CD14-positive monocyte (primary cell): ENCODE data around the gene COA6. TPM values are rescaled to one million over a fixed set of nuclear protein-coding genes. Genes with fewer than 3 reads are reported as not detected.

Source experiments
- DNase-seq, 3 donors: peaks; one replicate each; pipeline ENCODE4 v3.0.0-alpha.2; 2011 to 2022
- H2AFZ ChIP-seq: 2 replicates; pipeline ENCODE4 v1.6.0; 2012; ENCODE audit warnings: mild to moderate bottlenecking, low read depth, low read length, inconsistent platforms; ENCODE audit not compliant: insufficient read depth, poor library complexity, severe bottlenecking
- H3K27ac ChIP-seq, 2 donors: 1 replicate in 1 of 2; 2 replicates in 1 of 2; pipeline ENCODE4 v1.5.1; 2012 to 2013; ENCODE audit warnings: low read length in 2 of 2, control low read depth in 1 of 2, inconsistent platforms in 1 of 2, low read depth in 1 of 2, mild to moderate bottlenecking in 1 of 2
- H3K27me3 ChIP-seq, 2 donors: one replicate each; pipeline versions ENCODE4 v1.6.0 to v1.6.1; 2011 to 2013; ENCODE audit warnings: low read length in 2 of 2; ENCODE audit not compliant: control insufficient read depth in 2 of 2, insufficient read depth in 2 of 2
- H3K36me3 ChIP-seq, 2 donors: replicated peaks in 1 of 2; 1 replicate in 1 of 2; 2 replicates in 1 of 2; pipeline versions ENCODE4 v1.5.1 to v1.6.1; 2012 to 2013; ENCODE audit warnings: low read length in 2 of 2, control low read depth in 1 of 2, inconsistent platforms in 1 of 2, mild to moderate bottlenecking in 1 of 2; ENCODE audit not compliant: insufficient read depth in 2 of 2, control insufficient read depth in 1 of 2
- H3K4me1 ChIP-seq, 2 donors: 1 replicate in 1 of 2; 2 replicates in 1 of 2; pipeline versions ENCODE4 v1.5.1 to v1.6.1; 2012 to 2013; ENCODE audit warnings: low read length in 2 of 2, control low read depth in 1 of 2, inconsistent platforms in 1 of 2, mild to moderate bottlenecking in 1 of 2, moderate library complexity in 1 of 2; ENCODE audit not compliant: insufficient read depth in 2 of 2, control insufficient read depth in 1 of 2
- H3K4me2 ChIP-seq: replicated peaks from 2 replicates; pipeline ENCODE3; 2012; ENCODE audit warnings: low read length, moderate library complexity, mild to moderate bottlenecking; ENCODE audit not compliant: poor library complexity, severe bottlenecking; ENCODE audit errors: extremely low read depth
- H3K4me3 ChIP-seq, 3 experiments: fragments of 200-600 bp in 1 of 3; sonication (generic) in 1 of 3; replicated peaks in 1 of 3; 1 replicate in 2 of 3; 2 replicates in 1 of 3; pipeline ENCODE4 v1.5.1; 2011 to 2013; ENCODE audit warnings: low read length in 3 of 3, mild to moderate bottlenecking in 3 of 3, control low read depth in 2 of 3, low read depth in 2 of 3, inconsistent platforms in 1 of 3, moderate library complexity in 1 of 3
- H3K79me2 ChIP-seq: 2 replicates; pipeline ENCODE4 v1.6.0; 2012; ENCODE audit warnings: mild to moderate bottlenecking, control low read depth, inconsistent platforms, low read length, moderate library complexity; ENCODE audit not compliant: insufficient read depth
- H3K9ac ChIP-seq: 2 replicates; pipeline ENCODE4 v1.6.0; 2017; ENCODE audit warnings: low read length, mild to moderate bottlenecking; ENCODE audit not compliant: insufficient read depth, poor library complexity, severe bottlenecking
- H3K9me3 ChIP-seq, 2 donors: replicated peaks in 1 of 2; 1 replicate in 1 of 2; 2 replicates in 1 of 2; pipeline versions ENCODE4 v1.5.1 to v1.6.1; 2012 to 2013; ENCODE audit warnings: low read length in 2 of 2, control low read depth in 1 of 2; ENCODE audit not compliant: control insufficient read depth in 1 of 2, insufficient read depth in 1 of 2
- H4K20me1 ChIP-seq: 2 replicates; pipeline ENCODE4 v1.6.0; 2012; ENCODE audit warnings: mild to moderate bottlenecking, low read length, control low read depth, moderate library complexity; ENCODE audit not compliant: insufficient read depth
- H3K27ac Mint-ChIP-seq, 7 donors: one replicate each; pipeline ENCODE4 v1.8.0; 2020; ENCODE audit warnings: mild to moderate bottlenecking in 7 of 7, mixed read lengths in 7 of 7, moderate library complexity in 6 of 7, inconsistent platforms in 2 of 7
- H3K27me3 Mint-ChIP-seq, 3 donors: one replicate each; pipeline ENCODE4 v1.8.0; 2021 to 2022; ENCODE audit warnings: low read depth in 3 of 3, mild to moderate bottlenecking in 3 of 3, mixed read lengths in 3 of 3, moderate library complexity in 3 of 3, inconsistent platforms in 1 of 3
- H3K36me3 Mint-ChIP-seq, 2 donors: one replicate each; pipeline ENCODE4 v1.8.0; 2020; ENCODE audit warnings: mixed read lengths in 2 of 2, inconsistent platforms in 1 of 2, mild to moderate bottlenecking in 1 of 2
- H3K4me1 Mint-ChIP-seq: one replicate; pipeline ENCODE4 v1.8.0; 2020; ENCODE audit warnings: mild to moderate bottlenecking, mixed read lengths
- H3K4me3 Mint-ChIP-seq, 2 donors: one replicate each; pipeline ENCODE4 v1.8.0; 2020; ENCODE audit warnings: mild to moderate bottlenecking in 2 of 2, mixed read lengths in 2 of 2, moderate library complexity in 1 of 2
- H3K9me3 Mint-ChIP-seq, 7 donors: one replicate each; pipeline ENCODE4 v1.8.0; 2020 to 2022; ENCODE audit warnings: mixed read lengths in 7 of 7, mild to moderate bottlenecking in 6 of 7, moderate library complexity in 6 of 7, inconsistent platforms in 2 of 7
- CTCF ChIP-seq: fragments of 200-600 bp; IDR thresholded peaks from one replicate; pipeline ENCODE4 v1.8.0; 2022; ENCODE audit warnings: antibody characterized with exemption, mild to moderate bottlenecking
- WGBS: methylation state at CpG from one replicate; pipeline ENCODE4 v1.1.5; 2013; ENCODE audit warnings: missing lambda C conversion rate; ENCODE audit not compliant: insufficient coverage; 5-methylcytosine and 5-hydroxymethylcytosine counted together
- intact Hi-C, 2 donors: fragments of 100-400 bp; cut with micrococcal nuclease; formaldehyde crosslinking; loops; one replicate each; pipeline versions ENCODE4 v1.15.0 to v1.15.1; 2023
- polyA plus RNA-seq, 3 donors: library from polyadenylated mRNA; depleted of rRNA in 1 of 3; unstranded in 2 of 3; stranded (reverse) in 1 of 3; fragments of 300-500 nt in 2 of 3; fragments of >200 nt in 1 of 3; fragmentation: Illumina TruSeq in 2 of 3; gene quantifications; 1 replicate in 2 of 3; 2 replicates in 1 of 3; pipeline ENCODE4 v1.2.3, GENCODE V29; 2012 to 2021

COA6 gene
- polyA plus RNA-seq, 3 donors, result 7.2 to 55.5 (median 46.3) TPM

GRCh38 chr1:234342774-234343173 lies 30.5 kb upstream of the COA6 start:
- TF ChIP-seq CTCF, result no peak
- Histone ChIP-seq H3K9me3 (no peaks in the 10 kb centered on the region), H2AFZ (peak overlapping the region; percentile 26), H3K27ac (no peak overlapping the region), H3K36me3 (no peaks in the 10 kb centered on the region), H3K9ac (no peak overlapping the region), H3K79me2 (no peaks in the 10 kb centered on the region), H4K20me1 (no peaks in the 10 kb centered on the region), H3K4me2 (no peak overlapping the region), H3K4me1 (no peaks in the 10 kb centered on the region), H3K27me3 (no peaks in the 10 kb centered on the region), H3K4me3 (no peak overlapping the region)
- Mint-ChIP-seq H3K9me3 (peaks cover 0 to 18% (median 5%) of the 10 kb centered on the region in 7 donors), H3K4me3 (no peak overlapping the region), H3K36me3 (no peaks in the 10 kb centered on the region), H3K27me3 (peaks cover 0 to 2% (median 1%) of the 10 kb centered on the region in 3 donors), H3K27ac (no peak overlapping the region), H3K4me1 (no peaks in the 10 kb centered on the region)
- WGBS, result 96% methylated on average over 3 of the region's 5 CpGs
- DNase-seq, result no peak
- intact Hi-C loops, result no loop called here

DNA sequence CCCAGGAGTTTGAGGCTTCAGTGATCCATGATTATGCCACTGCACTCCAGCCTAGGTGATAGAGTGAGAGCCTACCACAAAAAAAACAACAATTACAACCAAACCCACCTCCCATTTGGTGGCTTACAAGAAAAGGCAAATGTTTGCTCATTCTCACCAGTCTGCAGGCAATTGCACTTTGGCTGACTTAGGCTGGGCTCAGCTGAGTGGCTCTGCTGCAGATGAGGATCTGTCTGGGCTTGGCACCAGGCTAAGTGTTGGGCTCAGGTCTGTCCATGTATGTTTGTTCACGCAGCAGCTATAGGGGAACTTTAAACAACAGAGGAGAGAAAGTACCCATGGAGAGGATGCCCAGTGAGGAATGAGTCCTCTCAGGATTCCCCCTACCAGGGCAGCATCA lies 28.0 kb upstream of the COA6 start:
- Histone ChIP-seq H3K9me3 (no peaks in the 10 kb centered on the region), H2AFZ (no peak overlapping the region), H3K27me3 (no peaks in the 10 kb centered on the region), H3K4me2 (no peak overlapping the region), H3K4me1 (no peaks in the 10 kb centered on the region), H4K20me1 (no peaks in the 10 kb centered on the region), H3K4me3 (no peak overlapping the region), H3K9ac (no peak overlapping the region), H3K36me3 (no peaks in the 10 kb centered on the region), H3K79me2 (no peaks in the 10 kb centered on the region), H3K27ac (no peak overlapping the region)
- intact Hi-C loops, result no loop called here
- no CpG with 5 or more reads among the region's 1 CpG for WGBS
- Mint-ChIP-seq H3K27ac (no peak overlapping the region), H3K4me3 (no peak overlapping the region), H3K27me3 (peaks cover 0 to 5% (median 1%) of the 10 kb centered on the region in 3 donors), H3K4me1 (no peaks in the 10 kb centered on the region), H3K9me3 (peaks cover 0 to 7% (median under 1%) of the 10 kb centered on the region in 7 donors), H3K36me3 (no peaks in the 10 kb centered on the region)
- no peak for TF ChIP-seq CTCF
- DNase-seq, result no peak
